Mononuclear cell (primary cell): Measurements from ENCODE around the gene RIT2. TPM values are rescaled to one million over a fixed set of nuclear protein-coding genes. Genes with fewer than 3 reads are reported as not detected.

Source experiments
- H3K27me3 ChIP-seq: 2 replicates; pipeline ENCODE4 v1.6.0; 2011; ENCODE audit warnings: low read length, control low read depth; ENCODE audit not compliant: insufficient read depth
- H3K4me1 ChIP-seq: 2 replicates; pipeline ENCODE4 v1.5.1; 2011; ENCODE audit warnings: mild to moderate bottlenecking, low read length, control low read depth; ENCODE audit not compliant: insufficient read depth
- H3K4me3 ChIP-seq: 2 replicates; pipeline ENCODE4 v1.5.1; 2011; ENCODE audit warnings: mild to moderate bottlenecking, low read length, moderate library complexity
- H3K9me3 ChIP-seq: 2 replicates; pipeline ENCODE4 v1.5.1; 2011; ENCODE audit warnings: low read depth, mild to moderate bottlenecking, control low read depth, low read length
- total RNA-seq: library from RNA; depleted of rRNA; stranded (reverse); fragments of >200 nt; gene quantifications from one replicate; pipeline ENCODE4 v1.2.3, GENCODE V29; 2012

Gene RIT2
- total RNA-seq, 1 donor: not detected

- Histone ChIP-seq H3K4me3 (no peak overlapping the region), H3K4me1 (no peaks in the 10 kb centered on the region), H3K27me3 (no peaks in the 10 kb centered on the region), H3K9me3 (no peaks in the 10 kb centered on the region)
Measured at GRCh38 chr18:43116699-43117294, 1.3 kb upstream of the RIT2 start.

GRCh38 chr18:43113220-43113895, 2.1 kb downstream of the RIT2 start:
- no peaks in the 10 kb centered on the region for H3K27me3 ChIP-seq
- no peak overlapping the region for H3K4me3 ChIP-seq
- no peaks in the 10 kb centered on the region for H3K4me1 ChIP-seq
- no peaks in the 10 kb centered on the region for H3K9me3 ChIP-seq

GRCh38 chr18:43108882-43109281, 6.6 kb downstream of the RIT2 start:
- H3K27me3 ChIP-seq: no peaks in the 10 kb centered on the region
- H3K4me1 ChIP-seq: no peaks in the 10 kb centered on the region
- no peaks in the 10 kb centered on the region for H3K9me3 ChIP-seq
- no peak overlapping the region for H3K4me3 ChIP-seq

GRCh38 chr18:43108469-43108868, 7.0 kb downstream of the RIT2 start:
- Histone ChIP-seq H3K4me1 (no peaks in the 10 kb centered on the region), H3K4me3 (no peak overlapping the region), H3K9me3 (no peaks in the 10 kb centered on the region), H3K27me3 (no peaks in the 10 kb centered on the region)

GRCh38 chr18:43093646-43094045, 21.8 kb downstream of the RIT2 start:
- Histone ChIP-seq H3K4me3 (no peak overlapping the region), H3K27me3 (no peaks in the 10 kb centered on the region), H3K4me1 (no peaks in the 10 kb centered on the region), H3K9me3 (peaks cover 8% of the 10 kb centered on the region)

GRCh38 chr18:43092539-43092938, 22.9 kb downstream of the RIT2 start:
- Histone ChIP-seq H3K27me3 (no peaks in the 10 kb centered on the region), H3K4me1 (no peaks in the 10 kb centered on the region), H3K4me3 (no peak overlapping the region), H3K9me3 (peaks cover 8% of the 10 kb centered on the region)

- Histone ChIP-seq H3K4me1 (no peaks in the 10 kb centered on the region), H3K4me3 (no peak overlapping the region), H3K27me3 (no peaks in the 10 kb centered on the region), H3K9me3 (no peaks in the 10 kb centered on the region)
Measured at GRCh38 chr18:43081396-43081795, 34.1 kb downstream of the RIT2 start.

- Histone ChIP-seq H3K4me1 (no peaks in the 10 kb centered on the region), H3K27me3 (no peaks in the 10 kb centered on the region), H3K9me3 (no peaks in the 10 kb centered on the region), H3K4me3 (no peak overlapping the region)
Measured at GRCh38 chr18:43080671-43081070, 34.8 kb downstream of the RIT2 start.

GRCh38 chr18:43079422-43079821, 36.1 kb downstream of the RIT2 start:
- no peaks in the 10 kb centered on the region for H3K9me3 ChIP-seq
- H3K4me1 ChIP-seq: no peaks in the 10 kb centered on the region
- H3K27me3 ChIP-seq: no peaks in the 10 kb centered on the region
- H3K4me3 ChIP-seq: no peak overlapping the region

- no peaks in the 10 kb centered on the region for H3K27me3 ChIP-seq
- no peaks in the 10 kb centered on the region for H3K4me1 ChIP-seq
- no peak overlapping the region for H3K4me3 ChIP-seq
- no peaks in the 10 kb centered on the region for H3K9me3 ChIP-seq
Measured at GRCh38 chr18:43078478-43079092, 36.9 kb downstream of the RIT2 start.

- no peaks in the 10 kb centered on the region for H3K27me3 ChIP-seq
- no peak overlapping the region for H3K4me3 ChIP-seq
- H3K9me3 ChIP-seq: no peaks in the 10 kb centered on the region
- no peaks in the 10 kb centered on the region for H3K4me1 ChIP-seq
Measured at GRCh38 chr18:43077510-43078308, 37.8 kb downstream of the RIT2 start.

GRCh38 chr18:43073771-43074170, 41.7 kb downstream of the RIT2 start:
- no peaks in the 10 kb centered on the region for H3K27me3 ChIP-seq
- H3K4me3 ChIP-seq: no peak overlapping the region
- H3K4me1 ChIP-seq: no peaks in the 10 kb centered on the region
- no peaks in the 10 kb centered on the region for H3K9me3 ChIP-seq

GRCh38 chr18:43068781-43069180, 46.7 kb downstream of the RIT2 start:
- H3K4me3 ChIP-seq: no peak overlapping the region
- H3K4me1 ChIP-seq: no peaks in the 10 kb centered on the region
- peaks cover 5% of the 10 kb centered on the region for H3K9me3 ChIP-seq
- no peaks in the 10 kb centered on the region for H3K27me3 ChIP-seq

- H3K27me3 ChIP-seq: no peaks in the 10 kb centered on the region
- H3K4me1 ChIP-seq: no peaks in the 10 kb centered on the region
- peaks cover 5% of the 10 kb centered on the region for H3K9me3 ChIP-seq
Measured at GRCh38 chr18:43067570-43067969, 47.9 kb downstream of the RIT2 start.

GRCh38 chr18:43061816-43062215, 53.7 kb downstream of the RIT2 start:
- Histone ChIP-seq H3K4me1 (no peaks in the 10 kb centered on the region), H3K27me3 (no peaks in the 10 kb centered on the region), H3K9me3 (peaks cover 5% of the 10 kb centered on the region), H3K4me3 (no peak overlapping the region)

More at GRCh38 chr18:43067570-43067969, 47.9 kb downstream of the RIT2 start:
- no peak overlapping the region for H3K4me3 ChIP-seq
